ENCODE measurements around the gene CDK5RAP2.

Gene CDK5RAP2

DNA sequence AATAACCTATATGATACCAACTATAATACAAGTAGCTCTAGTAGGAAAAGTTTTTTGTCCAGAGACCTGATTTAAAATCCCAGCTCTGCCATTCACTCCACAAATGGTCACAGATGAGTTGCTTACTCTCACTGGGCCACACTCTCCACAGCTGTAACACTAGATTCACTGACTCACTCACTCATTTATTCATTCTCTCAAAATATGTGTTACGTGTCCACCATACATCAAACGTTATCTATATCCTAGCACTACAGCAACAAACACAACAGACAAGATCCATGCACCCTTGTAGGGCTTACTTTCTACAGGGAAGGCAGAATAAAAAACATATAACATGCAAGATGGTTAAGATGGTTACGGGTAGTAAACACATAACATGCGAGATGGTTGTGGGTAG is 146.3 kb downstream of the CDK5RAP2 start:
- DNase-seq (ENCODE audit: low read depth) = no peak
- TF ChIP-seq, protein P1, sequence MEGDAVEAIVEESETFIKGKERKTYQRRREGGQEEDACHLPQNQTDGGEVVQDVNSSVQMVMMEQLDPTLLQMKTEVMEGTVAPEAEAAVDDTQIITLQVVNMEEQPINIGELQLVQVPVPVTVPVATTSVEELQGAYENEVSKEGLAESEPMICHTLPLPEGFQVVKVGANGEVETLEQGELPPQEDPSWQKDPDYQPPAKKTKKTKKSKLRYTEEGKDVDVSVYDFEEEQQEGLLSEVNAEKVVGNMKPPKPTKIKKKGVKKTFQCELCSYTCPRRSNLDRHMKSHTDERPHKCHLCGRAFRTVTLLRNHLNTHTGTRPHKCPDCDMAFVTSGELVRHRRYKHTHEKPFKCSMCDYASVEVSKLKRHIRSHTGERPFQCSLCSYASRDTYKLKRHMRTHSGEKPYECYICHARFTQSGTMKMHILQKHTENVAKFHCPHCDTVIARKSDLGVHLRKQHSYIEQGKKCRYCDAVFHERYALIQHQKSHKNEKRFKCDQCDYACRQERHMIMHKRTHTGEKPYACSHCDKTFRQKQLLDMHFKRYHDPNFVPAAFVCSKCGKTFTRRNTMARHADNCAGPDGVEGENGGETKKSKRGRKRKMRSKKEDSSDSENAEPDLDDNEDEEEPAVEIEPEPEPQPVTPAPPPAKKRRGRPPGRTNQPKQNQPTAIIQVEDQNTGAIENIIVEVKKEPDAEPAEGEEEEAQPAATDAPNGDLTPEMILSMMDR (IDR thresholded peaks at IDR 0.05; ENCODE audit: insufficient read depth, low read depth, low read length, missing control alignments) = no peak
- no peak overlapping the region for H3K4me3 ChIP-seq (ENCODE audit: low read depth, low read length)

DNA sequence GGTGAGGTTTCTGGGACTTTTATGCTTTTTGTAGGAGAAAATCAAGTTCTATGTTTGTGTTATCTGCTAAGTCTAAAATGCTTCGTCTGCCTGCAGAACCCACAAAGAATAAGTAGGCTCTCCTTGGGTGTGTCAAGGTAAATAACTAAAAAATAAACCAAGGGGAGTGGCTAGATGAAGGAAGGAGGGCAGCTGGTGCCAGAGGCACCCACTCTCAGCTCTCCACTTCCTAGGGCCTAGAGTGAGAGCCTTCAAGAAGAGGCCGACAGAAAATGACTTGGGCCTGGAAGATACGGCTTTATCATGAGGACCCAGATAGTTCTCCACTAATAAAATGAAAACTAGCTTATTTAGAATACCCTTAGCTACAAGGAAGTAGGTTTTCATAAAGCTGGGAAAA is 147.4 kb downstream of the CDK5RAP2 start:
- TF ChIP-seq, protein P1 (IDR thresholded peaks at IDR 0.05; ENCODE audit: insufficient read depth, low read depth, low read length, missing control alignments) = no peak
- no peak for DNase-seq (ENCODE audit: low read depth)
- no peak overlapping the region for H3K4me3 ChIP-seq (ENCODE audit: low read depth, low read length)

DNA sequence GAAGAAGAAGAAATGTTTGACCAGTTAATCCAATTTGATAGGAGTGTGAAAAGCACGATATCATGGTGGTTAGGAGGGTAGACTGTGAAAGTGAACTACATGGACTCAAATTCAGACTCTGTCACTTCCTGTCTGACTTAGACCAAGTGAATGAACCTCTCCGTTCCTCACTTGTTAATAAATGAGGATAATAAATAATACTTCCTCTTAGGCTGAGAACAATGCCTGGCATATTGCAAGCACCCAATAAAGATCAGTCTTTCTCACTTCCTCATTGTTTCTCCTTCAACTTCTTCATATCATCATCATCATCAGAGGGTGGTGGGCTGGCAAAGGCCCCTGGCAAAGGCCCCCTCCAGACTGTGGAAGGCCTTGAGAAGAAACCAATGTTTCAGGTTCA is 148.7 kb downstream of the CDK5RAP2 start:
- no peak overlapping the region for H3K4me3 ChIP-seq (ENCODE audit: low read depth, low read length)
- TF ChIP-seq, protein P1 (IDR thresholded peaks at IDR 0.05; ENCODE audit: insufficient read depth, low read depth, low read length, missing control alignments) = no peak
- DNase-seq (ENCODE audit: low read depth) = no peak

DNA sequence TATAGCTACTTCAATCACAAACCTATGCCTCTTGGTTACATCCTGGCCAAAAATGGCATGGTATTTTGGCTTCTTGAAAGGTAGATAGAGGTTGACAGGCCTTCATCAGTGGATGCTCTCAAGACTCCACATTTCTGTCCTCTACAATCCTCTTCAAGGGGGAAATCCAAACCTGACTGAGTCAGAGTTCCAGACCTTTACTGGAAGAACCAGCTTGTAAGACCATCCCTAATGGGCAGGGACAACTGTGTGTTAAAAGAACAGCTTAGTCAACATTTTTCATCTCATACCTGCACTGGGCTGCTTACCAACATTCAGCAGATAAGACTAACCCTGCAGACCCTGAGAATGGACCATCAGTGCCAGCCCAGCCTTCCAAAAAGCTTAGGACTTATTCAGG is 155.7 kb downstream of the CDK5RAP2 start:
- TF ChIP-seq, protein P1 (IDR thresholded peaks at IDR 0.05; ENCODE audit: insufficient read depth, low read depth, low read length, missing control alignments) = no peak
- no peak for DNase-seq (ENCODE audit: low read depth)
- no peak overlapping the region for H3K4me3 ChIP-seq (ENCODE audit: low read depth, low read length)

DNA sequence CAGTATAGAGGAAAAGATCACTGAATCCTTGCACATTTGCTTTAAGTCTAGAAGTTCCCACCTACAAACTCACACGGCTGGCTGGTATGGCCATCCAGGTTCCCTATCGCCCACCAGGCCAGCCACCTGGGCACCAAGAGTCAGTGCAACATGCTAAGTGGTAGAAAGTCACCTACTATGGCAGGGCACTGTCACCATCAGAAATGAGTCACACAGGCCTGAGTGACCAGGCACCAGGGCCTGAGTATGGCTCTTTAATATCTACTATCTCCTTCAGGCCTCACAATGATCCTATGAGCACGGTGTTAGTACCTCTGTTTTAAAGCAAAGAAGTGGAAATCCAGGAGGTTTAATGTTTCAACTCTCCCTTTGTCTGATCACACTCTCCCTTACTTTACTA is 156.2 kb downstream of the CDK5RAP2 start:
- TF ChIP-seq, protein P1 (IDR thresholded peaks at IDR 0.05; ENCODE audit: insufficient read depth, low read depth, low read length, missing control alignments) = no peak
- H3K4me3 ChIP-seq (ENCODE audit: low read depth, low read length) = no peak overlapping the region
- no peak for DNase-seq (ENCODE audit: low read depth)

DNA sequence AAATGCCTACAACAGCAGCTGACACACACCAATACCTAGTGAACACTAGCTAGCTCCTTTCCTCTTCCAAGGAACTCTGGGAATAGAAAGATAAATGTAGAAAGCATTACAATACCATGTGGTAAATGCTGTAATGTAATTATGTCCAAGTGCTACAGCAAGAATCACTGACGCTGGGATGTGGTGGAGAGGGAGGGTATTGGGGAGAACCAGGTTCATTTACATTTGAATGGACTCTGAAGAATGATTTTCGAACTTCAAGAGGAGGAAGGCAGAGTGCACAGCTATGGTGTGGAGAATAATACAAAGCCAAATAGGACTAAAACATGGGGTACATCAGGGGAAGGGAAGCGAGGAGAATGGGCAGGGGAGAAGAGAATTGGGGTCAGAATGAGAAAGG is 158.0 kb downstream of the CDK5RAP2 start:
- no peak overlapping the region for H3K4me3 ChIP-seq (ENCODE audit: low read depth, low read length)
- TF ChIP-seq, protein P1 (IDR thresholded peaks at IDR 0.05; ENCODE audit: insufficient read depth, low read depth, low read length, missing control alignments) = no peak
- DNase-seq (ENCODE audit: low read depth) = no peak

DNA sequence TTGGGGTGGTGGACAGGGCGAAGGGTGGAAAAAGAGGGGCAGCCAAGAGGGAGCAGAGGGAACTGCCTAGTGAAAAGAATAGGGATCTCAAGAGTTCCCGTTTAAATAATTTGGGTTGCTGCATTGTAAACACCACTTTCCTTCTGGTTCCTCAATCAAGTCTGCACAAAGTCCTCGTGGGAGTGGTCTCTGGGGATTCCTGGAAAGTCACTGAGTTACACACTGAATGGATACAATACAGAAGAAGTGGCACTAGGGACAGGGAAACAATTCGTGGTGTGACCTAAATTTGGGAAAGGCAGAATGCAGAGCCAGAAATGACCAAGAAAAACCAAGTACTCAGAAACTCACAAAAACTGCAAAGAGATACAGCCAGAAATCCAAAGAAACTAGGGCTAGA is 161.7 kb downstream of the CDK5RAP2 start:
- DNase-seq (ENCODE audit: low read depth) = no peak
- TF ChIP-seq, protein P1 (IDR thresholded peaks at IDR 0.05; ENCODE audit: insufficient read depth, low read depth, low read length, missing control alignments) = no peak
- no peak overlapping the region for H3K4me3 ChIP-seq (ENCODE audit: low read depth, low read length)
